ENCODE measurements around the gene MED26.

MED26 gene

GRCh38 chr19:16615808-16616207 is 12.2 kb downstream of the MED26 start:
- Histone ChIP-seq H3K79me2 (ENCODE audit: insufficient read depth, low read length) (peaks cover 100% of the 10 kb centered on the region), H4K20me1 (ENCODE audit: insufficient read depth, low read length) (peaks cover 95% of the 10 kb centered on the region), H3K36me3 (ENCODE audit: insufficient read depth, low read length) (no peaks in the 10 kb centered on the region), H3K27me3 (ENCODE audit: insufficient read depth, low read length, poor library complexity) (no peaks in the 10 kb centered on the region), H3K9me3 (ENCODE audit: insufficient read depth, low read length, severe bottlenecking) (no peaks in the 10 kb centered on the region), H3K4me3 (ENCODE audit: low read depth in 1 of 2, low read length in 2 of 2) (no peak overlapping the region), H3K4me1 (ENCODE audit: insufficient read depth, low read length) (no peaks in the 10 kb centered on the region; the same call in 1 of the 2 replicates), H2AFZ (ENCODE audit: low read depth, low read length) (no peak overlapping the region), H3K9ac (ENCODE audit: low read depth, low read length) (no peak overlapping the region), H3K4me2 (ENCODE audit: insufficient read depth, low read length) (no peak overlapping the region), H3K27ac (ENCODE audit: low read length) (no peak overlapping the region)
- no peak for TF ChIP-seq EZH2 (IDR thresholded peaks at IDR 0.05; ENCODE audit: borderline replicate concordance, low read depth, low read length, severe bottlenecking)
- no peak for TF ChIP-seq CTCF (IDR thresholded peaks at IDR 0.05; ENCODE audit: borderline replicate concordance, extremely low read depth, low read length, poor library complexity, severe bottlenecking)
- no peak for ATAC-seq (ENCODE audit: insufficient read depth, low read depth)
- no peak for DNase-seq

GRCh38 chr19:16614941-16615340 is 13.1 kb downstream of the MED26 start:
- Histone ChIP-seq H2AFZ (ENCODE audit: low read depth, low read length) (no peak overlapping the region), H3K27me3 (ENCODE audit: insufficient read depth, low read length, poor library complexity) (no peaks in the 10 kb centered on the region), H3K4me2 (ENCODE audit: insufficient read depth, low read length) (no peak overlapping the region), H4K20me1 (ENCODE audit: insufficient read depth, low read length) (peaks cover 92% of the 10 kb centered on the region), H3K9ac (ENCODE audit: low read depth, low read length) (no peak overlapping the region), H3K36me3 (ENCODE audit: insufficient read depth, low read length) (no peaks in the 10 kb centered on the region), H3K79me2 (ENCODE audit: insufficient read depth, low read length) (peaks cover 100% of the 10 kb centered on the region), H3K9me3 (ENCODE audit: insufficient read depth, low read length, severe bottlenecking) (no peaks in the 10 kb centered on the region), H3K27ac (ENCODE audit: low read length) (peak overlapping the region; percentile 13; the same call in 1 of the 2 replicates), H3K4me3 (ENCODE audit: low read depth in 1 of 2, low read length in 2 of 2) (no peak overlapping the region), H3K4me1 (ENCODE audit: insufficient read depth, low read length) (no peaks in the 10 kb centered on the region; the same call in 1 of the 2 replicates)
- no peak for TF ChIP-seq CTCF (IDR thresholded peaks at IDR 0.05; ENCODE audit: borderline replicate concordance, extremely low read depth, low read length, poor library complexity, severe bottlenecking)
- no peak for TF ChIP-seq EZH2 (IDR thresholded peaks at IDR 0.05; ENCODE audit: borderline replicate concordance, low read depth, low read length, severe bottlenecking)
- DNase-seq (no peak), ATAC-seq (ENCODE audit: insufficient read depth, low read depth) (no peak)

- no peak overlapping the region for H2AFZ ChIP-seq (ENCODE audit: low read depth, low read length)
- no peak overlapping the region for H3K4me3 ChIP-seq (ENCODE audit: low read depth in 1 of 2, low read length in 2 of 2)
- DNase-seq: no peak
- H3K9me3 ChIP-seq (ENCODE audit: insufficient read depth, low read length, severe bottlenecking): no peaks in the 10 kb centered on the region
- no peak overlapping the region for H3K27ac ChIP-seq (ENCODE audit: low read length)
- no peaks in the 10 kb centered on the region for H3K4me1 ChIP-seq (ENCODE audit: insufficient read depth, low read length)
- H3K4me2 ChIP-seq (ENCODE audit: insufficient read depth, low read length): no peak overlapping the region
- H3K9ac ChIP-seq (ENCODE audit: low read depth, low read length): no peak overlapping the region
- peaks cover 100% of the 10 kb centered on the region for H3K79me2 ChIP-seq (ENCODE audit: insufficient read depth, low read length)
- TF ChIP-seq CTCF (IDR thresholded peaks at IDR 0.05; ENCODE audit: borderline replicate concordance, extremely low read depth, low read length, poor library complexity, severe bottlenecking) (no peak), EZH2 (IDR thresholded peaks at IDR 0.05; ENCODE audit: borderline replicate concordance, low read depth, low read length, severe bottlenecking) (no peak)
- peaks cover 86% of the 10 kb centered on the region for H4K20me1 ChIP-seq (ENCODE audit: insufficient read depth, low read length)
- no peak for ATAC-seq (ENCODE audit: insufficient read depth, low read depth)
- no peaks in the 10 kb centered on the region for H3K36me3 ChIP-seq (ENCODE audit: insufficient read depth, low read length)
- no peaks in the 10 kb centered on the region for H3K27me3 ChIP-seq (ENCODE audit: insufficient read depth, low read length, poor library complexity)
Observed at GRCh38 chr19:16613841-16614240, 14.2 kb downstream of the MED26 start.

GRCh38 chr19:16612636-16613035 is 15.4 kb downstream of the MED26 start:
- Histone ChIP-seq H3K4me3 (ENCODE audit: low read depth in 1 of 2, low read length in 2 of 2) (no peak overlapping the region), H3K36me3 (ENCODE audit: insufficient read depth, low read length) (no peaks in the 10 kb centered on the region), H3K27me3 (ENCODE audit: insufficient read depth, low read length, poor library complexity) (no peaks in the 10 kb centered on the region), H4K20me1 (ENCODE audit: insufficient read depth, low read length) (peaks cover 86% of the 10 kb centered on the region), H3K27ac (ENCODE audit: low read length) (peak overlapping the region; percentile 2; the same call in 1 of the 2 replicates), H3K4me2 (ENCODE audit: insufficient read depth, low read length) (no peak overlapping the region), H3K9me3 (ENCODE audit: insufficient read depth, low read length, severe bottlenecking) (no peaks in the 10 kb centered on the region), H3K9ac (ENCODE audit: low read depth, low read length) (no peak overlapping the region), H3K79me2 (ENCODE audit: insufficient read depth, low read length) (peaks cover 100% of the 10 kb centered on the region), H3K4me1 (ENCODE audit: insufficient read depth, low read length) (no peaks in the 10 kb centered on the region), H2AFZ (ENCODE audit: low read depth, low read length) (no peak overlapping the region)
- DNase-seq (no peak), ATAC-seq (ENCODE audit: insufficient read depth, low read depth) (no peak)
- TF ChIP-seq CTCF (IDR thresholded peaks at IDR 0.05; ENCODE audit: borderline replicate concordance, extremely low read depth, low read length, poor library complexity, severe bottlenecking) (no peak), EZH2 (IDR thresholded peaks at IDR 0.05; ENCODE audit: borderline replicate concordance, low read depth, low read length, severe bottlenecking) (no peak)
